ENCODE results near the gene TINAGL1.
A peak's percentile ranks its signal among the peaks of the same experiment; 100 is the strongest.

Gene TINAGL1

GRCh38 chr1:31576201-31576669 lies at the start of gene TINAGL1:
Gene TINAGL1, plus strand, starts transcription at chr1:31576515. Its CDS starts 634 bp downstream, at chr1:31577149.
- no peak for FAIRE-seq

GRCh38 chr1:31529999-31530684 lies 46.2 kb upstream of the TINAGL1 start:
- FAIRE-seq: no peak

- no peak for FAIRE-seq
Measured at GRCh38 chr1:31531177-31531999, 44.9 kb upstream of the TINAGL1 start.

- peak; percentile 83 for FAIRE-seq
Measured at GRCh38 chr1:31532173-31532572, 44.1 kb upstream of the TINAGL1 start.

GRCh38 chr1:31535561-31535960 lies 40.8 kb upstream of the TINAGL1 start:
- FAIRE-seq: no peak

- FAIRE-seq: no peak
Measured at GRCh38 chr1:31539329-31539728, 37.0 kb upstream of the TINAGL1 start.

- no peak for FAIRE-seq
Measured at GRCh38 chr1:31541194-31541593, 35.1 kb upstream of the TINAGL1 start.

GRCh38 chr1:31545927-31546540 lies 30.3 kb upstream of the TINAGL1 start:
- no peak for FAIRE-seq

GRCh38 chr1:31548534-31548906 lies 27.8 kb upstream of the TINAGL1 start:
- no peak for FAIRE-seq

GRCh38 chr1:31548907-31549808 lies 27.2 kb upstream of the TINAGL1 start:
- FAIRE-seq: peak; percentile 73

- no peak for FAIRE-seq
Measured at GRCh38 chr1:31549809-31550620, 26.3 kb upstream of the TINAGL1 start.

- FAIRE-seq: peak; percentile 91
Measured at GRCh38 chr1:31551208-31551607, 25.1 kb upstream of the TINAGL1 start.

GRCh38 chr1:31552489-31552888 lies 23.8 kb upstream of the TINAGL1 start:
- FAIRE-seq: no peak

GRCh38 chr1:31556481-31557006 lies 19.8 kb upstream of the TINAGL1 start:
- FAIRE-seq: no peak

GRCh38 chr1:31559715-31560114 lies 16.6 kb upstream of the TINAGL1 start:
- no peak for FAIRE-seq

GRCh38 chr1:31560394-31560793 lies 15.9 kb upstream of the TINAGL1 start:
- FAIRE-seq: no peak

- FAIRE-seq: no peak
Measured at GRCh38 chr1:31562707-31563360, 13.5 kb upstream of the TINAGL1 start.

GRCh38 chr1:31564606-31564989 lies 11.7 kb upstream of the TINAGL1 start:
- no peak for FAIRE-seq

GRCh38 chr1:31567956-31568570 lies 8.3 kb upstream of the TINAGL1 start:
- no peak for FAIRE-seq

GRCh38 chr1:31568895-31569595 lies 7.3 kb upstream of the TINAGL1 start:
- FAIRE-seq: no peak

All from endometrium (tissue), 2 donors.